ENCODE data around the gene SDSL. TPM values are rescaled to one million over a fixed set of nuclear protein-coding genes. Genes with fewer than 3 reads are reported as not detected.

Gene SDSL
- total RNA-seq, 1 donor from 2014 or later, result not detected

DNA sequence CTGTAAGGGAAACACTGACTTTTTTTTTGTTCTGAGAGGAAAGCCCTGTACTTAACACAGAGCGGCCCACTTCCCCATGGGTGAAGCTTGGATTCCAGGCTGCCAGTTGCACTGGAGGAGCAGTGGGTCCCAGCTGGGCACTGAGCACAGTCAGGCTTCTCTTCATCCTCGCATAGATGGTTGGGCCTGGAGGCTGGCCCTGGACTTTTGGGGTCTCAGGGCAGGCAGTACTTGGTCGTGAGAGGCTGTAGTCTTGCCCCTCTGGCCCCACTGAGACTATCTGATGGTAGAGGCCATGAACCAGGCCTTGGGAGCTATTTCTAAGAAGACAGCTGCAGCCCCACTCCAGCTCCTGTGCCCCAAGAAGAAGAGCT, 55.6 kb downstream of the SDSL start:
- H3K36me3 ChIP-seq, result no peaks in the 10 kb centered on the region
- H3K27ac ChIP-seq, result no peak overlapping the region
- no peaks in the 10 kb centered on the region for H3K9me3 ChIP-seq
- no peaks in the 10 kb centered on the region for H3K27me3 ChIP-seq
- TF ChIP-seq, protein P1, sequence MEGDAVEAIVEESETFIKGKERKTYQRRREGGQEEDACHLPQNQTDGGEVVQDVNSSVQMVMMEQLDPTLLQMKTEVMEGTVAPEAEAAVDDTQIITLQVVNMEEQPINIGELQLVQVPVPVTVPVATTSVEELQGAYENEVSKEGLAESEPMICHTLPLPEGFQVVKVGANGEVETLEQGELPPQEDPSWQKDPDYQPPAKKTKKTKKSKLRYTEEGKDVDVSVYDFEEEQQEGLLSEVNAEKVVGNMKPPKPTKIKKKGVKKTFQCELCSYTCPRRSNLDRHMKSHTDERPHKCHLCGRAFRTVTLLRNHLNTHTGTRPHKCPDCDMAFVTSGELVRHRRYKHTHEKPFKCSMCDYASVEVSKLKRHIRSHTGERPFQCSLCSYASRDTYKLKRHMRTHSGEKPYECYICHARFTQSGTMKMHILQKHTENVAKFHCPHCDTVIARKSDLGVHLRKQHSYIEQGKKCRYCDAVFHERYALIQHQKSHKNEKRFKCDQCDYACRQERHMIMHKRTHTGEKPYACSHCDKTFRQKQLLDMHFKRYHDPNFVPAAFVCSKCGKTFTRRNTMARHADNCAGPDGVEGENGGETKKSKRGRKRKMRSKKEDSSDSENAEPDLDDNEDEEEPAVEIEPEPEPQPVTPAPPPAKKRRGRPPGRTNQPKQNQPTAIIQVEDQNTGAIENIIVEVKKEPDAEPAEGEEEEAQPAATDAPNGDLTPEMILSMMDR (IDR thresholded peaks at IDR 0.05), result no peak
- TF ChIP-seq POLR2AphosphoS5 (IDR thresholded peaks at IDR 0.05; ENCODE audit: insufficient read depth in 1 of 2, low read depth in 1 of 2) (no peak), POLR2A (IDR thresholded peaks at IDR 0.05) (no peak)
- H3K4me3 ChIP-seq, result no peak overlapping the region
- no peaks in the 10 kb centered on the region for H3K4me1 ChIP-seq
- no peak for DNase-seq (ENCODE audit: extremely low spot score in 2 of 2)
- intact Hi-C loops (cut with DNase I), result no loop called here

GRCh38 chr12:113478351-113479011, 56.3 kb downstream of the SDSL start:
- TF ChIP-seq POLR2A (IDR thresholded peaks at IDR 0.05) (no peak), POLR2AphosphoS5 (IDR thresholded peaks at IDR 0.05; ENCODE audit: insufficient read depth in 1 of 2, low read depth in 1 of 2) (no peak)
- TF ChIP-seq, protein P1 (IDR thresholded peaks at IDR 0.05), result no peak
- intact Hi-C loops (cut with DNase I), result no loop called here
- no peak for DNase-seq (ENCODE audit: extremely low spot score in 2 of 2)
- H3K27me3 ChIP-seq, result no peaks in the 10 kb centered on the region
- H3K4me1 ChIP-seq, result no peaks in the 10 kb centered on the region
- no peaks in the 10 kb centered on the region for H3K36me3 ChIP-seq
- no peaks in the 10 kb centered on the region for H3K9me3 ChIP-seq
- H3K4me3 ChIP-seq, result no peak overlapping the region
- H3K27ac ChIP-seq, result no peak overlapping the region

DNA sequence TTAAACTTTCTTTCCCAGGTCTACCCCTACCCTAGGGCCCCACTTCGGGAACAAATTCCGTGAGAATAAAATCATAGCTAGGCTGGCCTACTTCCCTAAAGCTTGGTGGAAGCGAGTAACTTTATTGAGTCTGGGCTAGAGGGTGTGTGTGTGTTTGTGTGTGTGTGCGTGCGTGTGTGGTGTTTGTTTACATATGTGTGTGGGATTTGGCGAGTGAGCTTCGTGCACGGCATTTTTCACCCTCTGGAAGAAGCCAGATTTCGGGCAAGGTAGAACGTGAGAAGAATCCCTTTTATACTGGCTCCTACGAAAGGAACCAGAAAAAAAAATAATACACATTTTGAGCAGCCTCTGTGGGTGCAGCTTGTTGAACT, 57.0 kb downstream of the SDSL start:
- no peak for DNase-seq (ENCODE audit: extremely low spot score in 2 of 2)
- TF ChIP-seq POLR2A (IDR thresholded peaks at IDR 0.05), result no peak
- TF ChIP-seq, protein P1 (IDR thresholded peaks at IDR 0.05), result no peak
- TF ChIP-seq POLR2AphosphoS5 (IDR thresholded peaks at IDR 0.05; ENCODE audit: insufficient read depth in 1 of 2, low read depth in 1 of 2), result no peak
- Histone ChIP-seq H3K27ac (no peak overlapping the region), H3K9me3 (no peaks in the 10 kb centered on the region), H3K4me1 (no peaks in the 10 kb centered on the region), H3K27me3 (no peaks in the 10 kb centered on the region), H3K36me3 (no peaks in the 10 kb centered on the region), H3K4me3 (no peak overlapping the region)
- intact Hi-C loops (cut with DNase I), result no loop called here

GRCh38 chr12:113479590-113480335, 57.6 kb downstream of the SDSL start:
- TF ChIP-seq, protein P1 (IDR thresholded peaks at IDR 0.05), result no peak
- TF ChIP-seq POLR2A (IDR thresholded peaks at IDR 0.05) (no peak), POLR2AphosphoS5 (IDR thresholded peaks at IDR 0.05; ENCODE audit: insufficient read depth in 1 of 2, low read depth in 1 of 2) (no peak)
- Histone ChIP-seq H3K36me3 (no peaks in the 10 kb centered on the region), H3K9me3 (no peaks in the 10 kb centered on the region), H3K4me3 (no peak overlapping the region), H3K27me3 (no peaks in the 10 kb centered on the region), H3K27ac (no peak overlapping the region), H3K4me1 (no peaks in the 10 kb centered on the region)
- DNase-seq (ENCODE audit: extremely low spot score in 2 of 2), result no peak
- intact Hi-C loops (cut with DNase I), result no loop called here
